ENCODE data around the gene SUGP2.

GRCh38 chr19:19053508-19054314 lies 20.4 kb upstream of the SUGP2 start:
- TF ChIP-seq CTCF (IDR thresholded peaks at IDR 0.05) (peak; percentile 91), EZH2 (IDR thresholded peaks at IDR 0.05) (no peak)
